ENCODE data around the gene INTS15.
A peak's percentile ranks its signal among the peaks of the same experiment; 100 is the strongest.

Gene INTS15

DNA sequence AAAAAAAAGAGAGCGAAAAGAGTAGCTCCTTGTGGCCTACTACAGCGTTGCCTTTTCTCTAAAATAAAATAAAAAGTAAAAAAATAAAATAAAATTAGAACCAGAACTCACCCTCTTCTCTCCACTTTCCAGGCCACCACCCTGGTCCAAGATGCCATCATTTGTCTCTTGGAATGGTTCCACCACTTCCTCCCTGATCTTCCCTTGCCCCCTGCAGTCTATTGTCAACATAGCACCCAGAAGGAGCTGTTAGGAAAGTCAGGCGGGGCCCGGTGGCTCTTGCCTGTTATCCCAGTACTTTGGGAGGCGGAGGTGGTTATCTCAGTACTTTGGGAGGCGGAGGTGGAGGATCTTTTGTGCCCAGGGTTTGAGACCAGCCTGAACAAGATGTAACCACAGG lies 31.0 kb upstream of the INTS15 start:
- Histone ChIP-seq H3K4me3 (replicated peaks; ENCODE audit: insufficient read depth, low read length) (no peak overlapping the region), H3K27ac (replicated peaks) (no peak overlapping the region), H3K27me3 (ENCODE audit: insufficient read depth, poor library complexity, severe bottlenecking) (no peaks in the 10 kb centered on the region)
- no peak for TF ChIP-seq POLR2AphosphoS5 (IDR thresholded peaks at IDR 0.05; ENCODE audit: low read depth)
- TF ChIP-seq, protein P1, sequence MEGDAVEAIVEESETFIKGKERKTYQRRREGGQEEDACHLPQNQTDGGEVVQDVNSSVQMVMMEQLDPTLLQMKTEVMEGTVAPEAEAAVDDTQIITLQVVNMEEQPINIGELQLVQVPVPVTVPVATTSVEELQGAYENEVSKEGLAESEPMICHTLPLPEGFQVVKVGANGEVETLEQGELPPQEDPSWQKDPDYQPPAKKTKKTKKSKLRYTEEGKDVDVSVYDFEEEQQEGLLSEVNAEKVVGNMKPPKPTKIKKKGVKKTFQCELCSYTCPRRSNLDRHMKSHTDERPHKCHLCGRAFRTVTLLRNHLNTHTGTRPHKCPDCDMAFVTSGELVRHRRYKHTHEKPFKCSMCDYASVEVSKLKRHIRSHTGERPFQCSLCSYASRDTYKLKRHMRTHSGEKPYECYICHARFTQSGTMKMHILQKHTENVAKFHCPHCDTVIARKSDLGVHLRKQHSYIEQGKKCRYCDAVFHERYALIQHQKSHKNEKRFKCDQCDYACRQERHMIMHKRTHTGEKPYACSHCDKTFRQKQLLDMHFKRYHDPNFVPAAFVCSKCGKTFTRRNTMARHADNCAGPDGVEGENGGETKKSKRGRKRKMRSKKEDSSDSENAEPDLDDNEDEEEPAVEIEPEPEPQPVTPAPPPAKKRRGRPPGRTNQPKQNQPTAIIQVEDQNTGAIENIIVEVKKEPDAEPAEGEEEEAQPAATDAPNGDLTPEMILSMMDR (IDR thresholded peaks at IDR 0.05; ENCODE audit: insufficient read depth, low read length), result peak; percentile 18
- TF ChIP-seq GABPA (IDR thresholded peaks at IDR 0.05; ENCODE audit: low read depth), result no peak
- peak; percentile 80 for TF ChIP-seq SPI1 (IDR thresholded peaks at IDR 0.05; ENCODE audit: borderline replicate concordance, low read depth)
- no peak for TF ChIP-seq REST (IDR thresholded peaks at IDR 0.05; ENCODE audit: insufficient replicate concordance, low read depth)
- peak; percentile 59 to 69 for DNase-seq (ENCODE audit: low read depth in 1 of 2, low spot score in 1 of 2)

- no peak for DNase-seq (ENCODE audit: low read depth in 1 of 2, low spot score in 1 of 2)
- Histone ChIP-seq H3K27me3 (ENCODE audit: insufficient read depth, poor library complexity, severe bottlenecking) (no peaks in the 10 kb centered on the region), H3K4me3 (replicated peaks; ENCODE audit: insufficient read depth, low read length) (no peak overlapping the region), H3K27ac (replicated peaks) (no peak overlapping the region)
- TF ChIP-seq SPI1 (IDR thresholded peaks at IDR 0.05; ENCODE audit: borderline replicate concordance, low read depth) (no peak), POLR2AphosphoS5 (IDR thresholded peaks at IDR 0.05; ENCODE audit: low read depth) (no peak), REST (IDR thresholded peaks at IDR 0.05; ENCODE audit: insufficient replicate concordance, low read depth) (no peak), GABPA (IDR thresholded peaks at IDR 0.05; ENCODE audit: low read depth) (no peak)
- TF ChIP-seq, protein P1 (IDR thresholded peaks at IDR 0.05; ENCODE audit: insufficient read depth, low read length), result no peak
Observed at GRCh38 chr7:6559896-6560295, 29.9 kb upstream of the INTS15 start.

- Histone ChIP-seq H3K4me3 (replicated peaks; ENCODE audit: insufficient read depth, low read length) (no peak overlapping the region), H3K27ac (replicated peaks) (no peak overlapping the region), H3K27me3 (ENCODE audit: insufficient read depth, poor library complexity, severe bottlenecking) (no peaks in the 10 kb centered on the region)
- DNase-seq (ENCODE audit: low read depth in 1 of 2, low spot score in 1 of 2), result no peak
- no peak for TF ChIP-seq POLR2AphosphoS5 (IDR thresholded peaks at IDR 0.05; ENCODE audit: low read depth)
- TF ChIP-seq, protein P1 (IDR thresholded peaks at IDR 0.05; ENCODE audit: insufficient read depth, low read length), result no peak
- TF ChIP-seq GABPA (IDR thresholded peaks at IDR 0.05; ENCODE audit: low read depth), result no peak
- no peak for TF ChIP-seq SPI1 (IDR thresholded peaks at IDR 0.05; ENCODE audit: borderline replicate concordance, low read depth)
- no peak for TF ChIP-seq REST (IDR thresholded peaks at IDR 0.05; ENCODE audit: insufficient replicate concordance, low read depth)
Observed at GRCh38 chr7:6562106-6562505, 27.7 kb upstream of the INTS15 start.

All from HL-60 (cell line).